DND-41 (cell line): ENCODE results near the gene CLCN6.

Experiments
- CTCF ChIP-seq: IDR thresholded peaks from 2 replicates; pipeline ENCODE4 v1.5.1; 2012; ENCODE audit warnings: borderline replicate concordance, low read length, moderate library complexity, mild to moderate bottlenecking; ENCODE audit not compliant: poor library complexity, severe bottlenecking; ENCODE audit errors: extremely low read depth
- EZH2 ChIP-seq: IDR thresholded peaks from 3 replicates; pipeline ENCODE4 v1.6.1; 2012; ENCODE audit warnings: borderline replicate concordance, low read depth, mild to moderate bottlenecking, moderate library complexity, low read length, inconsistent platforms; ENCODE audit not compliant: severe bottlenecking

GRCh38 chr1:11800756-11801433 lies 5.1 kb upstream of the CLCN6 start:
- TF ChIP-seq CTCF: no peak
- no peak for TF ChIP-seq EZH2
